GM23338 (cell line): ENCODE measurements around the gene CDHR5. TPM values are rescaled to one million over a fixed set of nuclear protein-coding genes. Genes with fewer than 3 reads are reported as not detected.
A peak's percentile ranks its signal among the peaks of the same experiment; 100 is the strongest.

Source experiments
- ATAC-seq: fragments of 200-7000 bp; cut with Tn5 transposase; 3 replicates; pipeline ENCODE4 v1.9.1; 2020
- DNase-seq: peaks from one replicate; pipeline ENCODE4 v3.0.0-alpha.2; 2015; ENCODE audit warnings: low spot score
- H2AFZ ChIP-seq: fragments of 200-600 bp; sonication (generic); 2 replicates; pipeline ENCODE4 v1.8.0; 2016; ENCODE audit warnings: antibody characterized with exemption, mild to moderate bottlenecking, moderate library complexity
- H3F3A ChIP-seq: fragments of 200-600 bp; sonication (generic); replicated peaks from 2 replicates; pipeline ENCODE4 v1.8.0; 2017; ENCODE audit warnings: antibody characterized with exemption, mixed run types, low read depth
- H3K27ac ChIP-seq: fragments of 200-600 bp; sonication (generic); 2 replicates; pipeline ENCODE4 v1.6.1; 2016; ENCODE audit warnings: low read depth
- H3K27me3 ChIP-seq: fragments of 200-600 bp; sonication (generic); 2 replicates; pipeline ENCODE4 v1.8.0; 2016; ENCODE audit warnings: mild to moderate bottlenecking, mixed run types, moderate library complexity; ENCODE audit not compliant: insufficient read depth
- H3K36me3 ChIP-seq: fragments of 200-600 bp; sonication (generic); 2 replicates; pipeline ENCODE4 v1.8.0; 2016; ENCODE audit warnings: mild to moderate bottlenecking; ENCODE audit not compliant: insufficient read depth
- H3K4me1 ChIP-seq: fragments of 200-600 bp; sonication (generic); 2 replicates; pipeline ENCODE4 v1.8.0; 2016; ENCODE audit warnings: mild to moderate bottlenecking, moderate library complexity; ENCODE audit not compliant: insufficient read depth
- H3K4me2 ChIP-seq: fragments of 200-600 bp; sonication (generic); 2 replicates; pipeline ENCODE4 v1.7.1; 2017; ENCODE audit warnings: mixed run types
- H3K4me3 ChIP-seq: fragments of 200-600 bp; sonication (generic); 2 replicates; pipeline ENCODE4 v1.6.1; 2016; ENCODE audit warnings: mixed run types
- H3K79me2 ChIP-seq: fragments of 200-600 bp; sonication (generic); replicated peaks from 2 replicates; pipeline ENCODE4 v1.8.0; 2017; ENCODE audit warnings: mild to moderate bottlenecking; ENCODE audit not compliant: insufficient read depth
- H3K9me2 ChIP-seq: fragments of 200-600 bp; sonication (generic); 2 replicates; pipeline ENCODE4 v1.8.0; 2017; ENCODE audit not compliant: insufficient read depth
- H4K20me1 ChIP-seq: fragments of 200-600 bp; sonication (generic); replicated peaks from 2 replicates; pipeline ENCODE4 v1.8.0; 2017; ENCODE audit warnings: mild to moderate bottlenecking; ENCODE audit not compliant: insufficient read depth
- H3K27ac Mint-ChIP-seq: 2 replicates; pipeline ENCODE4 v1.8.0; 2020; ENCODE audit warnings: inconsistent platforms, mild to moderate bottlenecking, moderate library complexity, mixed read lengths
- H3K27me3 Mint-ChIP-seq: 3 replicates; pipeline ENCODE4 v1.8.0; 2022; ENCODE audit warnings: low read depth, mild to moderate bottlenecking, moderate library complexity, mixed read lengths, inconsistent platforms; ENCODE audit not compliant: insufficient read depth, poor library complexity
- H3K36me3 Mint-ChIP-seq: 3 replicates; pipeline ENCODE4 v1.8.0; 2021; ENCODE audit warnings: low read depth, mild to moderate bottlenecking, inconsistent platforms, moderate library complexity, mixed read lengths
- H3K4me1 Mint-ChIP-seq: 3 replicates; pipeline ENCODE4 v1.8.0; 2020; ENCODE audit warnings: mild to moderate bottlenecking, inconsistent platforms, mixed read lengths
- H3K4me3 Mint-ChIP-seq: 3 replicates; pipeline ENCODE4 v1.8.0; 2021; ENCODE audit warnings: moderate library complexity, mild to moderate bottlenecking, inconsistent platforms, mixed read lengths
- H3K9me3 Mint-ChIP-seq: 3 replicates; pipeline ENCODE4 v1.8.0; 2020; ENCODE audit warnings: moderate library complexity, mild to moderate bottlenecking, inconsistent platforms, mixed read lengths
- CREB1 ChIP-seq: fragments of 250-450 bp; sonication (Bioruptor Pico); IDR thresholded peaks from 2 replicates; pipeline ENCODE4 v1.5.0; 2020; ENCODE audit warnings: low read depth, mild to moderate bottlenecking, moderate library complexity
- CTCF ChIP-seq, 2 experiments: fragments of 200-600 bp in 1 of 2; sonication (generic) in 1 of 2; conservative IDR thresholded peaks; 2 replicates each; pipeline versions ENCODE4 v1.5.1 to v1.6.1; 2016 to 2017; ENCODE audit warnings: antibody characterized with exemption in 2 of 2, low read depth in 2 of 2, mild to moderate bottlenecking in 2 of 2, moderate library complexity in 1 of 2
- ETS1 ChIP-seq: IDR thresholded peaks from 2 replicates; pipeline ENCODE4 v1.6.1; 2016; ENCODE audit warnings: antibody characterized with exemption
- EZH2 ChIP-seq: fragments of 200-600 bp; sonication (generic); IDR thresholded peaks from one replicate; pipeline ENCODE4 v1.8.0; 2017; ENCODE audit warnings: antibody characterized with exemption, mild to moderate bottlenecking, low read depth; ENCODE audit not compliant: unreplicated experiment
- EZH2phosphoT487 ChIP-seq: fragments of 200-600 bp; sonication (generic); IDR thresholded peaks from one replicate; pipeline ENCODE4 v1.8.1; 2018; ENCODE audit warnings: antibody characterized with exemption; ENCODE audit not compliant: unreplicated experiment
- JUNB ChIP-seq: IDR thresholded peaks from one replicate; pipeline ENCODE4 v1.6.1; 2016; ENCODE audit warnings: antibody characterized with exemption; ENCODE audit not compliant: unreplicated experiment
- NANOG ChIP-seq: IDR thresholded peaks from 2 replicates; pipeline ENCODE4 v1.6.1; 2016; ENCODE audit warnings: antibody characterized with exemption, borderline replicate concordance
- POLR2AphosphoS5 ChIP-seq: IDR thresholded peaks from 2 replicates; pipeline ENCODE4 v1.6.1; 2016; ENCODE audit warnings: antibody characterized with exemption, low read depth
- REST ChIP-seq: IDR thresholded peaks from one replicate; pipeline ENCODE4 v1.6.1; 2018; ENCODE audit warnings: antibody characterized with exemption; ENCODE audit not compliant: unreplicated experiment
- STAT1 ChIP-seq: IDR thresholded peaks from one replicate; pipeline ENCODE4 v1.6.1; 2016; ENCODE audit warnings: antibody characterized with exemption; ENCODE audit not compliant: unreplicated experiment
- ZNF114 ChIP-seq: fragments of 250-450 bp; sonication (Bioruptor Pico); IDR thresholded peaks from 2 replicates; pipeline ENCODE4 v1.5.0; 2020; ENCODE audit warnings: mild to moderate bottlenecking, moderate library complexity
- ZNF331 ChIP-seq: fragments of 250-450 bp; sonication (Bioruptor Pico); IDR thresholded peaks from 2 replicates; pipeline ENCODE4 v1.5.0; 2020; ENCODE audit warnings: low read depth, mild to moderate bottlenecking, moderate library complexity
- ZNF462 ChIP-seq: fragments of 250-450 bp; sonication (Bioruptor Pico); IDR thresholded peaks from 2 replicates; pipeline ENCODE4 v1.5.0; 2020; ENCODE audit warnings: mild to moderate bottlenecking, moderate library complexity
- polyA plus RNA-seq: library from polyadenylated mRNA; unstranded; fragments of >200 nt; fragmentation: Nextera tagmentation; extraction: Ambion mirVana; gene quantifications from 2 replicates; pipeline ENCODE4 v1.2.1, GENCODE V29; 2016
- total RNA-seq: library from RNA; depleted of rRNA; stranded (reverse); fragments of >200 nt; shearing (Covaris generic); gene quantifications from 2 replicates; pipeline ENCODE4 v1.2.3, GENCODE V29; 2014

The CDHR5 gene
- total and polyA plus RNA-seq, 2 experiments from 2014 or later: not detected

- peaks cover 11% of the 10 kb centered on the region; the same call in 1 of the 2 replicates for H3K4me1 ChIP-seq
- no peak for TF ChIP-seq EZH2
- TF ChIP-seq NANOG: no peak
- TF ChIP-seq EZH2phosphoT487: no peak
- no peak for TF ChIP-seq CTCF (conservative IDR thresholded peaks at IDR 0.05; ENCODE audit: low read depth in 2 of 2)
- TF ChIP-seq POLR2AphosphoS5: no peak; the same call in 1 of the 2 replicates
- TF ChIP-seq ZNF462 (CRISPR knock-in tag): no peak
- no peak for TF ChIP-seq ZNF331 (CRISPR knock-in tag)
- no peak for TF ChIP-seq JUNB
- TF ChIP-seq CREB1 (CRISPR knock-in tag): no peak
- no peak for TF ChIP-seq ETS1
- no peak for TF ChIP-seq STAT1
- no peak for TF ChIP-seq ZNF114 (CRISPR knock-in tag)
- no peak for TF ChIP-seq REST
- Mint-ChIP-seq H3K27me3 (peaks cover 10% of the 10 kb centered on the region), H3K27ac (no peak overlapping the region), H3K4me3 (peak overlapping the region; percentile 49; the same call in 2 of the 3 replicates), H3K4me1 (peaks cover 5% of the 10 kb centered on the region), H3K36me3 (peaks cover 22% of the 10 kb centered on the region), H3K9me3 (no peaks in the 10 kb centered on the region)
- ATAC-seq (no peak), DNase-seq (no peak)
- H3F3A ChIP-seq: peaks cover 36% of the 10 kb centered on the region
- peak overlapping the region; percentile 72; the same call in 1 of the 2 replicates for H3K4me2 ChIP-seq
- no peaks in the 10 kb centered on the region for H3K79me2 ChIP-seq
- no peak overlapping the region for H3K27ac ChIP-seq
- no peaks in the 10 kb centered on the region for H3K36me3 ChIP-seq
- no peaks in the 10 kb centered on the region for H3K9me2 ChIP-seq
- H3K4me3 ChIP-seq: 0 out of 2 replicates have a peak overlapping the region, but pooled peaks have one; percentile 40
- no peaks in the 10 kb centered on the region for H3K27me3 ChIP-seq
- no peak overlapping the region for H2AFZ ChIP-seq
- peaks cover 18% of the 10 kb centered on the region; the same call in 1 of the 2 replicates for H4K20me1 ChIP-seq
Observed at GRCh38 chr11:614021-614622, 10.6 kb downstream of the CDHR5 start.
